ENCODE results near the gene OGFOD3. TPM values are rescaled to one million over a fixed set of nuclear protein-coding genes. Genes with fewer than 3 reads are reported as not detected.

Gene OGFOD3
- total RNA-seq, 1 donor from 2014 or later = 26.6 TPM

GRCh38 chr17:82449131-82449882 is 30.9 kb upstream of the OGFOD3 start:
- intact Hi-C loops (cut with micrococcal nuclease) = loop anchor here (1.0 kb wide), 1 partner anchor 9 kb away; the partner anchor contains the start of gene NARF

DNA sequence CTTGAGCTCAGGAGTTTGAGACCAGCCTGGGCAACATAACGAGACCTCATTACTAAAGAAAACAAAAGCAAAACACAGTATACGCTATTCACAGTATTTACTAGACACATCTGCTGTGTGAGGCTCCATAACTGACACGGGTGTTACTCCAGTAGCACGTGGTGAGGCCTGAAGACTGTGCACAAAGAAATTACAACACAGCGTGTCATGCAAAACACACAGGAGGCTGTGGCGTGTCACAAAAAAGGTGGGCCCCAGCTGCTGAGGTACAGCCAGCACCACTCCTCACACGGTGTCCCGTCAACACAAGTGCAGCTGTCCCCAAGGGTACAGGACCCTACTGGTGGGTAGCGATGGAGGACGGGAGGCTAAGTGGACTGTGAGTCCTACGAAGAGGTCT is 29.5 kb upstream of the OGFOD3 start:
- intact Hi-C loops (cut with micrococcal nuclease) = no loop called here

DNA sequence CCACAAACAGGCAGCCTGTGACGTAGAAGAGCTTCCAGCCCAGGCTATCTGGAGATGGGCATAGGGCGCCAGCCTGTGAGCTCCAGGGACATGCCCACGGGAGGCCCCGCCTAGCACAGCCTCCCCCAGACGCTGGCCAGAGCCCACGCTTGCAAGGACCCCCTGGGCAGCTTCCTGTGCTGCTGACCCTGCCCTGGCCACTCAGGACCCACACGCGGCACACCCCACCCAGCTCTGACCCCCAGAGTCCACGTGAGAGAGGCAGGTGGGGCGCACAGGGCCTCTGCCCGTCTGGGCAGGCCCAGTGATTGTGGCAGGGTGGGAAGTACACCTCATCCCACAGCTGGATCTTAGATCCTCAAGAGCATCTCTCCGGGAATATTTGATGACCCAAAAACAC is 28.3 kb upstream of the OGFOD3 start:
- intact Hi-C loops (cut with micrococcal nuclease) = no loop called here

GRCh38 chr17:82446124-82446523 is 27.7 kb upstream of the OGFOD3 start:
- intact Hi-C loops (cut with micrococcal nuclease) = no loop called here

- intact Hi-C loops (cut with micrococcal nuclease) = no loop called here
These were observed 27.2 kb upstream of the OGFOD3 start for GRCh38 chr17:82445542-82445941.

DNA sequence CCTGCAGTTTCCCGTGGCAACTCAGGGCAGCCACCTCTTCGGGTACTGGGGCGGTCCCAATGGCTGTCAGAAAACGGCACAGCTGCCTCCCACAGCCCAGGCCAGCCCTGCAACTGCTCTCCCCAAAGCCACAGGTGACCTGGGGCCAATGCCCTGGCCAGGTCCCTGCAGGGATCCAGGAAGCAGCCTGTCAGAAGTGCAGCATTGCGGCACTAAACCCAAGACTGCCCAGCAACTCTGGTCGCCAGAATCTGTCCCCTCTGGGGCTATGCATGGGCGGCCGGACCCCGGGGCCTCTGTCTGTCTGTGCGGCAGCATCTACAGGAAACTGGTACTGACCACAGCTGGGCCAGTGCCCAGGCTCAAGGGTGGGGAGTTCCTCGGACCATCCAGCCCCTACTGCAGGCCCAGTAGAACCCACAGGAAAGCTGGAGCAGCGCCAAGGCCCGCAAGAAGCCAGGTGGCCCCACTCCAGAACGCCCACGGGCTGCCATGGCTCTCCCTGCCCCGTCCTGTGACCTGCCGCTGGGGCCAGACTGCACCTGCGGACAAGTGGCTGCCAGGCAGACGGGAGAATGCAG is 26.6 kb upstream of the OGFOD3 start:
- intact Hi-C loops (cut with micrococcal nuclease) = no loop called here

GRCh38 chr17:82444284-82444893 is 26.0 kb upstream of the OGFOD3 start:
- intact Hi-C loops (cut with micrococcal nuclease) = no loop called here

GRCh38 chr17:82443465-82444283 is 25.3 kb upstream of the OGFOD3 start:
- intact Hi-C loops (cut with micrococcal nuclease) = no loop called here

GRCh38 chr17:82442643-82443464 is 24.5 kb upstream of the OGFOD3 start:
- intact Hi-C loops (cut with micrococcal nuclease) = no loop called here

DNA sequence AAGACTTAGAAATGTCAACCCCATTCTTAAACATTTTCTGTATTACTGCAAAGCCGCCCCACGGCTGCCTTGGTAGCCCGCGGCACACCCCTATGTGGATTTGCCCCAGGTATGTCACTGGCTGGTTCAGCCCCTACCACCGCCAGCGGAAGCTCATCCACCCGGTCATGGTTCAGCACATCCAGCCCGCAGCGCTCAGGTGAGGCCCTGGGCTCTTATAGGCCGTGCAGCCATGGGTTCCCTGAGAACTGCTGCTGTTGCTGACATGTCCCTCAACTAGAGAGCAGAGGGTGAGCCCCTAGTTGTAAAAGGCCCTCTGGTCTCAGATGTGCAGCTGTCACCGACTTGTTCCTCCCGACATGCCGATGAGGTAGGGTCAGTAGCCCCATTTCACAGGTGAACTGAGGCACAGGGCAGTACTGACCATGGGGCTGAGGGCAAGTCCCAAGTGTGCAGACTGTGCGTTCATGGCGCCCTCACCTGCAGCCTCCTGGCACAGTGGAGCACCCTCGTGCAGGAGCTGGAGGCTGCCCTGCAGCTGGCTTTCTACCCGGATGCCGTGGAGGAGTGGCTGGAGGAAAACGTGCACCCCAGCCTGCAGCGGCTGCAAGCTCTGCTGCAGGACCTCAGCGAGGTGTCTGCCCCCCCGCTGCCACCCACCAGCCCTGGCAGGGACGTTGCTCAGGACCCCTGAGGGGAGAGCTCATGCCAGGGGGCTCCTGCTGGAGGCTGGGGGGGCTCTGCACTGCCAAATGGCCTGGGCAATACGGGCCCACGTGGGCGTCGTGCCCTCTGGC is 23.5 kb upstream of the OGFOD3 start:
- intact Hi-C loops (cut with micrococcal nuclease) = no loop called here

DNA sequence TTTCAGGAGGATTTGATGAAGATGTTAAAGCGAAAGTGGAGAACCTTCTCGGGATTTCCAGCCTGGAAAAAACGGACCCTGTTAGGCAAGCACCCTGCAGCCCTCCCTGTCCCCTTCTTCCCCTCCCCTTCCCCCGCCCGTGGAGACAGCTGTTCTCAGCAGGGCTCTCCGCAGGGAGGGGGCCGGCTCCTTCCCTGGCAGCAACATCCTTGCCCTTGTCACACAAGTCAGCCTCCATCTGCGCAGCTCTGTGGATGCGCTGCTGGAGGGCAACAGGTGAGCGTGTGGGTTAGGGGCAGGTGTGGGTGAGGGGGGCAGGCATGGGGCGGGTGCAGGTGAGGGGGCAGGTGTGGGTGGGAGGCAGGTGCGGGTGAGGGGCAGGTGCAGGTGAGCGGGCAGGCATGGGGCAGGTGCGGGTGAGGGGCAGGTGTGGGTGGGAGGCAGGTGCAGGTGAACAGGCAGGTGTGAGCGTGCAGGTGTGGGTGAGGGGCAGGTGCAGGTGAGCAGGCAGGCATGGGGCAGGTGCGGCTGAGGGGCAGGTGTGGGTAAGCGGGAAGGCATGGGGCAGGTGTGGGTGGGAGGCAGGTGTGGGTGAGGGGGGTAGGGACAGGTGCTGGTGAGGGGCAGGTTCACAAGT is 22.7 kb upstream of the OGFOD3 start:
- intact Hi-C loops (cut with micrococcal nuclease) = no loop called here

DNA sequence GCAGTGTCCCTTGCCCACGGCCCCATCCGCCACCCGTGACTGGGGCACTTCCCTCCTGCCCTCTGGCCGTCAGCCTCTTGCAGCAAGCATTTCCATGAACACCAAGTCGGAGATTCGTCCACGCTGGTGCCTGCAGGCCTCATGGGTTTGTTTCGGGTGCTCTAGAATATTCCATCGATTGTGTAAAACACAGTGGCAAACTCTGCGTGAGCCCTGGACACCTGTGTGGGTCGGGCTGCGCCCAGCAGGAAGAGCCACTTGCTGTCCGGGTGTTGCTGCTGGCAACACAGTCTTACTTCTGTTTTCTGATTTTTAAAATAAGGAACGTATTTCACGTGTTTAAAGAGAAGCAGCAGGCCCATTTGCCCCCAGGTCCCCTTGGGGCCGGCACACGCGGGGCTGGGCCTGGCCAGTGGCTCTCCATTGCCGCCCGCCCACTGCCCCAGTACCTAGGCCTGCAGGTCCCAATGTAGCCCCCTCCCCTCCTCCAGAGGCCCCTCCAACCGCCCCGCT is 22.1 kb upstream of the OGFOD3 start:
- intact Hi-C loops (cut with micrococcal nuclease) = no loop called here

GRCh38 chr17:82439829-82440365 is 21.5 kb upstream of the OGFOD3 start:
- intact Hi-C loops (cut with micrococcal nuclease) = no loop called here

- intact Hi-C loops (cut with micrococcal nuclease) = no loop called here
These were observed 20.9 kb upstream of the OGFOD3 start for GRCh38 chr17:82439194-82439828.

DNA sequence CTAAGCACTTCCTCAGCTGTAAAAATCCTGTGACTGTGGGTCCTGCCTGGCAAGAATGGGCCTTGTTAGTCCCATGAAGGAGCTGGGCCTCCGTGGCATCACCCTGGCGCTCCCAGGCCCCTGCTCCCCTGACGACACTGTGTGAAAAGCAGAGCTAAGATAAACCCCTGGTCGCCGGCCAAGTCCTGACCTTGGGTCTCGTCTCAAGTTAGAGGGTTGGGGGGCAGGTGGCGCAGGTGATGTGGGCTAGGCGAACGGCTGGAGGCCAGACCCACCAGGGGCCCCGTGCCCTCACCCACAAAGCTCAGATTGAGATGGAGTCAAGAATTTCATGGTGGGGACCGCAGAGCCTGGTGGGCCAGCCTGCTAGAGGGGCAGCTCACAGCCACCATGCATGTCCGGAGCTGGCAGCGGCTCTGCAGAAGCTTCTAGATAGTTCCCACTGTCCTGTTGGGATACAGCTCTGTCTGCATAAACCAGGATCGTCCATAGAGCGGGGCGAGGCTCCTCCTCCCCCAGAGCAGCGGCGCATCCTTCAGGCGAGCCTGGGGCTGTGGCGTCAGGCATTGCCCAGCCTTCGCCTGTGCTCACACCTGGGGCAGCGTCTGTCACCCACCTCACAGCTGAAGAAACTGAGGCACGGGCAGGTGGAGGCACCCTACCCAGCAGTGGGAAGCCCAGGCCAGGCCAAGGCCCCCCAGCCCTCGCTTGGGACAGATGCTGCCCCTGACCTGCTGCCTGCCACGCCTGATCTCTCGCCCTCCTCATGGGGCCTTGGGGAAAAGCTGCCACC is 20.2 kb upstream of the OGFOD3 start:
- intact Hi-C loops (cut with micrococcal nuclease) = no loop called here

- intact Hi-C loops (cut with micrococcal nuclease) = no loop called here
These were observed 18.9 kb upstream of the OGFOD3 start for GRCh38 chr17:82437325-82437668.

DNA sequence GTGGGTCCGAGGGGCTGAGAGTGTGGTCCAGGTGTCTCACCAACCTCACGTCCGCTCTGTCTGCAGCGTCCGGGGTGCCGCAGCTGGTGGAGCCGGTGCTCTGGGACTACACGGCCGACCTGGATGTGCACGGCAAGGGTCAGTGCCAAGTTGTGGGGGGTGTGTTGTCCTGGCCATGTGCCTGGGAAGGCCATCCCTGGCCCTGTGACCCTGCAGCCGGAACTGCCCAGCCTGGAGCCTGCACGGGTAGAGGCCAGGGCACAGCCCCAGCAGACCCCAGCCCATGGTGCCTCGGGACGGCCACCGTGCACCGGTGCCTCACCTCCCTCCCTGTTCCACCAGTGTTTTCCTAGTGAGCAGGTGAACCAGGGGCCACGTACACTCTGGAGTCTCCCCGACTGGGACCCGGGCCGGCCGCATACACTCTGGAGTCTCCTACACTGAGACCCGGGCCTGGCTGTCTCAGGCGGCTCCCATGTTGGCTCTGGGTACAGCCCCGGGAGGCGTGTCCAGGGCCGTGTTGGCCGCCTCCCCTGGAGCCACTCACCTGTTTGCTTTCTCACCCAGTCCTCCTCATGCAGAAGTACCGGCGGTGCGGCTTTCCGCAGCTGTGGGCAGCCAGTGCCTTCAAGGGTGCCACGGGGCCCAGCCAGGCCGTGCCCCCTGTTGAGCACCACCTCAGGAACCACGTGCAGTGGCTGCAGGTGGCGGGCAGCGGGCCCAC is 18.4 kb upstream of the OGFOD3 start:
- intact Hi-C loops (cut with micrococcal nuclease) = no loop called here
